ENCODE results near the gene KRTAP4-12. TPM values are rescaled to one million over a fixed set of nuclear protein-coding genes. Genes with fewer than 3 reads are reported as not detected.
"Not testable (repeated sequence)": the region's sequence is repeated elsewhere in the genome, so short reads cannot be mapped to it uniquely, and the experiment has no call there.

KRTAP4-12 gene
- not detected for total RNA-seq
- long read RNA-seq: 0 reads

- H3K36me3 ChIP-seq: not testable (repeated sequence)
Measured at GRCh38 chr17:41123991-41124371, at the start of gene KRTAP4-12. Gene KRTAP4-12, minus strand, starts transcription at chr17:41124182. Its CDS starts 60 bp downstream, at chr17:41124122.

GRCh38 chr17:41171886-41172285, 47.9 kb upstream of the KRTAP4-12 start:
- H3K4me1 ChIP-seq: no peaks in the 10 kb centered on the region
- DNase-seq (no peak), ATAC-seq (no peak)
- no peaks in the 10 kb centered on the region for H3K9me3 ChIP-seq
- no peak overlapping the region for H3K27ac ChIP-seq
- TF ChIP-seq CTCF (IDR thresholded peaks at IDR 0.05): no peak
- intact Hi-C loops (cut with DNase I): no loop called here
- H3K27me3 ChIP-seq: no peaks in the 10 kb centered on the region
- no peaks in the 10 kb centered on the region for H3K36me3 ChIP-seq
- H3K4me3 ChIP-seq: no peak overlapping the region

More at GRCh38 chr17:41123991-41124371, at the start of gene KRTAP4-12:
- intact Hi-C loops (cut with DNase I); H3K4me3 ChIP-seq; H3K27ac ChIP-seq; H3K27me3 ChIP-seq; H3K9me3 ChIP-seq; DNase-seq; H3K4me1 ChIP-seq; ATAC-seq: not testable (repeated sequence)

- intact Hi-C loops (cut with DNase I): no loop called here
- Histone ChIP-seq H3K27ac (no peak within 1 kb of the TSS), H3K4me1 (no peaks in the 10 kb centered on the region), H3K9me3 (no peaks in the 10 kb centered on the region), H3K27me3 (no peaks in the 10 kb centered on the region), H3K36me3 (no peaks in the 10 kb centered on the region), H3K4me3 (no peak within 1 kb of the TSS)
- no peak for TF ChIP-seq CTCF (IDR thresholded peaks at IDR 0.05)
- DNase-seq (no peak), ATAC-seq (no peak)
Measured at GRCh38 chr17:41168121-41168520, 44.1 kb upstream of the KRTAP4-12 start, which contains the start of gene KRTAP4-3. Gene KRTAP4-3, minus strand, starts transcription at chr17:41168221. Its CDS starts 49 bp downstream, at chr17:41168172.

- H3K9me3 ChIP-seq: no peaks in the 10 kb centered on the region
- no peaks in the 10 kb centered on the region for H3K27me3 ChIP-seq
- no peak for DNase-seq
- no peak overlapping the region for H3K27ac ChIP-seq
- intact Hi-C loops (cut with DNase I): no loop called here
- no peak for TF ChIP-seq CTCF (IDR thresholded peaks at IDR 0.05)
- no peaks in the 10 kb centered on the region for H3K36me3 ChIP-seq
- H3K4me1 ChIP-seq: no peaks in the 10 kb centered on the region
- ATAC-seq: no peak
- H3K4me3 ChIP-seq: no peak overlapping the region
Measured at GRCh38 chr17:41167561-41167960, 43.6 kb upstream of the KRTAP4-12 start.

- Histone ChIP-seq H3K4me3 (no peak overlapping the region), H3K27me3 (no peaks in the 10 kb centered on the region), H3K36me3 (no peaks in the 10 kb centered on the region), H3K27ac (no peak overlapping the region), H3K4me1 (no peaks in the 10 kb centered on the region), H3K9me3 (no peaks in the 10 kb centered on the region)
- no peak for TF ChIP-seq CTCF (IDR thresholded peaks at IDR 0.05)
- ATAC-seq (no peak), DNase-seq (no peak)
- intact Hi-C loops (cut with DNase I): no loop called here
Measured at GRCh38 chr17:41163828-41164227, 39.8 kb upstream of the KRTAP4-12 start.

GRCh38 chr17:41160648-41161047, 36.7 kb upstream of the KRTAP4-12 start, which contains the start of gene KRTAP4-4:
Gene KRTAP4-4, minus strand, starts transcription at chr17:41160748. Its CDS starts 57 bp downstream, at chr17:41160691.
- no peak within 1 kb of the TSS for H3K27ac ChIP-seq
- no peak within 1 kb of the TSS for H3K4me3 ChIP-seq
- intact Hi-C loops (cut with DNase I): no loop called here
- H3K36me3 ChIP-seq: no peaks in the 10 kb centered on the region
- no peaks in the 10 kb centered on the region for H3K4me1 ChIP-seq
- H3K9me3 ChIP-seq: no peaks in the 10 kb centered on the region
- peaks cover 7% of the 10 kb centered on the region for H3K27me3 ChIP-seq
- DNase-seq: no peak
- TF ChIP-seq CTCF (IDR thresholded peaks at IDR 0.05): no peak
- no peak for ATAC-seq

- not testable (repeated sequence) for DNase-seq, H3K36me3 ChIP-seq, H3K27me3 ChIP-seq
Measured at GRCh38 chr17:41160190-41160589, 36.2 kb upstream of the KRTAP4-12 start.

More at GRCh38 chr17:41160190-41160589, 36.2 kb upstream of the KRTAP4-12 start:
- H3K9me3 ChIP-seq; intact Hi-C loops (cut with DNase I); H3K27ac ChIP-seq; H3K4me3 ChIP-seq; ATAC-seq; H3K4me1 ChIP-seq: not testable (repeated sequence)
